Mesendoderm (in vitro differentiated cells): ENCODE data around the gene NSMCE1.
A peak's percentile ranks its signal among the peaks of the same experiment; 100 is the strongest.

Experiments
- DNase-seq: peaks from one replicate; pipeline ENCODE4 v3.0.0; 2013
- H2AK5ac ChIP-seq: 2 replicates; pipeline ENCODE4 v1.6.1; 2013; ENCODE audit warnings: low read length, inconsistent platforms
- H2BK120ac ChIP-seq: 2 replicates; pipeline ENCODE4 v1.6.1; 2013; ENCODE audit warnings: low read depth, mild to moderate bottlenecking, low read length, moderate library complexity, mixed read lengths
- H2BK15ac ChIP-seq: replicated peaks from 2 replicates; pipeline ENCODE4 v1.6.1; 2013; ENCODE audit warnings: low read depth, mild to moderate bottlenecking, moderate library complexity
- H2BK5ac ChIP-seq: 2 replicates; pipeline ENCODE4 v1.6.1; 2013; ENCODE audit warnings: low read length, inconsistent platforms
- H3K18ac ChIP-seq: 2 replicates; pipeline ENCODE4 v1.6.1; 2013; ENCODE audit warnings: mild to moderate bottlenecking, low read length, mixed read lengths
- H3K23ac ChIP-seq: one replicate; pipeline ENCODE4 v1.6.1; 2013; ENCODE audit warnings: low read length
- H3K27ac ChIP-seq: 2 replicates; pipeline ENCODE4 v1.5.1; 2013; ENCODE audit warnings: low read depth, mild to moderate bottlenecking, inconsistent platforms, low read length, moderate library complexity
- H3K27me3 ChIP-seq: 2 replicates; pipeline ENCODE4 v1.6.1; 2013; ENCODE audit warnings: low read length, control low read depth, mild to moderate bottlenecking, inconsistent platforms; ENCODE audit not compliant: insufficient read depth, poor library complexity
- H3K36me3 ChIP-seq: 2 replicates; pipeline ENCODE4 v1.6.1; 2013; ENCODE audit warnings: low read length, inconsistent platforms; ENCODE audit not compliant: control insufficient read depth, insufficient read depth
- H3K4ac ChIP-seq: one replicate; pipeline ENCODE4 v1.6.1; 2013; ENCODE audit warnings: low read depth, mild to moderate bottlenecking, low read length, moderate library complexity
- H3K4me1 ChIP-seq: 2 replicates; pipeline ENCODE4 v1.6.1; 2013; ENCODE audit warnings: low read depth, low read length, inconsistent platforms; ENCODE audit not compliant: control insufficient read depth
- H3K4me2 ChIP-seq: 2 replicates; pipeline ENCODE4 v1.6.1; 2013; ENCODE audit warnings: low read length
- H3K4me3 ChIP-seq: 2 replicates; pipeline ENCODE4 v1.5.1; 2013; ENCODE audit warnings: mild to moderate bottlenecking, low read length
- H3K56ac ChIP-seq: one replicate; pipeline ENCODE4 v1.6.1; 2013; ENCODE audit warnings: low read length
- H3K79me1 ChIP-seq: 2 replicates; pipeline ENCODE4 v1.6.1; 2013; ENCODE audit warnings: low read length, inconsistent platforms
- H3K79me2 ChIP-seq: 2 replicates; pipeline ENCODE4 v1.6.1; 2013; ENCODE audit warnings: mild to moderate bottlenecking, low read length; ENCODE audit not compliant: control insufficient read depth, insufficient read depth
- H3K9ac ChIP-seq: 2 replicates; pipeline ENCODE4 v1.6.1; 2013; ENCODE audit warnings: low read length, inconsistent platforms
- H4K5ac ChIP-seq: one replicate; pipeline ENCODE4 v1.6.1; 2013; ENCODE audit warnings: low read length
- H4K8ac ChIP-seq: one replicate; pipeline ENCODE4 v1.6.1; 2013; ENCODE audit warnings: low read depth, mild to moderate bottlenecking, control low read depth, low read length, moderate library complexity
- WGBS: extraction: QIAGEN DNeasy Blood & Tissue Kit; methylation state at CpG from one replicate; pipeline ENCODE4 v1.1.7; 2013; ENCODE audit warnings: low lambda C conversion rate, missing lambda C conversion rate; ENCODE audit not compliant: insufficient coverage; ENCODE audit errors: extremely low coverage; 5-methylcytosine and 5-hydroxymethylcytosine counted together

The NSMCE1 gene

GRCh38 chr16:27224741-27225300, 43.8 kb downstream of the NSMCE1 start:
- no peak overlapping the region for H3K27ac ChIP-seq
- no peak overlapping the region for H3K56ac ChIP-seq
- no peak overlapping the region for H3K18ac ChIP-seq
- no peak overlapping the region for H3K9ac ChIP-seq
- H2BK120ac ChIP-seq = no peak overlapping the region
- no peaks in the 10 kb centered on the region for H3K79me1 ChIP-seq
- no peak overlapping the region for H3K4me2 ChIP-seq
- no peak overlapping the region for H4K5ac ChIP-seq
- no peak overlapping the region for H2AK5ac ChIP-seq
- H3K4me3 ChIP-seq = no peak overlapping the region
- DNase-seq = no peak
- no peak overlapping the region for H2BK15ac ChIP-seq
- no peaks in the 10 kb centered on the region for H3K79me2 ChIP-seq
- H2BK5ac ChIP-seq = no peak overlapping the region
- no CpG with 5 or more reads among the region's 19 CpGs for WGBS
- no peak overlapping the region for H4K8ac ChIP-seq
- no peaks in the 10 kb centered on the region for H3K4me1 ChIP-seq
- H3K23ac ChIP-seq = no peak overlapping the region
- no peak overlapping the region for H3K4ac ChIP-seq
- H3K27me3 ChIP-seq = no peaks in the 10 kb centered on the region
- H3K36me3 ChIP-seq = no peaks in the 10 kb centered on the region

GRCh38 chr16:27224271-27224737, 44.3 kb downstream of the NSMCE1 start:
- Histone ChIP-seq H2AK5ac (no peak overlapping the region), H3K4ac (no peak overlapping the region), H3K23ac (no peak overlapping the region), H3K4me1 (no peaks in the 10 kb centered on the region), H3K27ac (no peak overlapping the region), H3K56ac (no peak overlapping the region), H3K9ac (no peak overlapping the region), H3K27me3 (no peaks in the 10 kb centered on the region), H2BK5ac (no peak overlapping the region), H4K5ac (no peak overlapping the region), H3K4me3 (no peak overlapping the region), H3K18ac (no peak overlapping the region), H3K4me2 (no peak overlapping the region), H2BK15ac (no peak overlapping the region), H3K36me3 (no peaks in the 10 kb centered on the region), H2BK120ac (no peak overlapping the region), H3K79me2 (no peaks in the 10 kb centered on the region), H3K79me1 (no peaks in the 10 kb centered on the region), H4K8ac (no peak overlapping the region)
- no CpG with 5 or more reads among the region's 14 CpGs for WGBS
- no peak for DNase-seq

GRCh38 chr16:27223701-27224100, 44.9 kb downstream of the NSMCE1 start:
- WGBS = no CpG with 5 or more reads among the region's 6 CpGs
- no peak overlapping the region for H3K4me3 ChIP-seq
- no peak overlapping the region for H3K23ac ChIP-seq
- no peak overlapping the region for H3K56ac ChIP-seq
- no peak overlapping the region for H2BK120ac ChIP-seq
- no peak overlapping the region for H3K4ac ChIP-seq
- no peak overlapping the region for H3K27ac ChIP-seq
- no peaks in the 10 kb centered on the region for H3K79me2 ChIP-seq
- no peak overlapping the region for H3K18ac ChIP-seq
- H4K5ac ChIP-seq = no peak overlapping the region
- H2AK5ac ChIP-seq = no peak overlapping the region
- H2BK15ac ChIP-seq = no peak overlapping the region
- no peak overlapping the region for H4K8ac ChIP-seq
- no peak overlapping the region for H3K4me2 ChIP-seq
- H3K36me3 ChIP-seq = no peaks in the 10 kb centered on the region
- H3K27me3 ChIP-seq = no peaks in the 10 kb centered on the region
- DNase-seq = no peak
- H3K79me1 ChIP-seq = no peaks in the 10 kb centered on the region
- no peak overlapping the region for H3K9ac ChIP-seq
- no peaks in the 10 kb centered on the region for H3K4me1 ChIP-seq
- no peak overlapping the region for H2BK5ac ChIP-seq

GRCh38 chr16:27223226-27223610, 45.4 kb downstream of the NSMCE1 start:
- H3K79me1 ChIP-seq = no peaks in the 10 kb centered on the region
- no peak overlapping the region for H4K8ac ChIP-seq
- no peak for DNase-seq
- no peak overlapping the region for H2AK5ac ChIP-seq
- H4K5ac ChIP-seq = no peak overlapping the region
- no peak overlapping the region for H2BK5ac ChIP-seq
- H3K79me2 ChIP-seq = no peaks in the 10 kb centered on the region
- no peak overlapping the region for H3K56ac ChIP-seq
- no peak overlapping the region for H3K23ac ChIP-seq
- H3K36me3 ChIP-seq = no peaks in the 10 kb centered on the region
- H3K4me1 ChIP-seq = no peaks in the 10 kb centered on the region
- H3K9ac ChIP-seq = no peak overlapping the region
- H3K27ac ChIP-seq = no peak overlapping the region
- no peak overlapping the region for H2BK15ac ChIP-seq
- H3K27me3 ChIP-seq = no peaks in the 10 kb centered on the region
- H3K4ac ChIP-seq = no peak overlapping the region
- no peak overlapping the region for H3K4me3 ChIP-seq
- WGBS = no CpG with 5 or more reads among the region's 8 CpGs
- H2BK120ac ChIP-seq = no peak overlapping the region
- no peak overlapping the region for H3K4me2 ChIP-seq
- H3K18ac ChIP-seq = no peak overlapping the region

GRCh38 chr16:27222249-27223225, 46.0 kb downstream of the NSMCE1 start:
- H3K18ac ChIP-seq = no peak overlapping the region
- H2AK5ac ChIP-seq = no peak overlapping the region
- no peak overlapping the region for H2BK120ac ChIP-seq
- H3K4me1 ChIP-seq = no peaks in the 10 kb centered on the region
- DNase-seq = peak; percentile 52
- H3K56ac ChIP-seq = peak overlapping the region; percentile 34
- H3K4me2 ChIP-seq = no peak overlapping the region
- H3K36me3 ChIP-seq = no peaks in the 10 kb centered on the region
- H4K5ac ChIP-seq = no peak overlapping the region
- H3K27me3 ChIP-seq = no peaks in the 10 kb centered on the region
- no peak overlapping the region for H2BK5ac ChIP-seq
- no peak overlapping the region for H3K27ac ChIP-seq
- WGBS = no CpG with 5 or more reads among the region's 30 CpGs
- no peak overlapping the region for H4K8ac ChIP-seq
- H3K79me2 ChIP-seq = no peaks in the 10 kb centered on the region
- H3K9ac ChIP-seq = no peak overlapping the region
- no peak overlapping the region for H3K23ac ChIP-seq
- H2BK15ac ChIP-seq = no peak overlapping the region
- no peak overlapping the region for H3K4ac ChIP-seq
- no peak overlapping the region for H3K4me3 ChIP-seq
- no peaks in the 10 kb centered on the region for H3K79me1 ChIP-seq
